ENCODE data around the gene CALCOCO2. TPM values are rescaled to one million over a fixed set of nuclear protein-coding genes. Genes with fewer than 3 reads are reported as not detected.
A peak's percentile ranks its signal among the peaks of the same experiment; 100 is the strongest.

The CALCOCO2 gene
- total and polyA plus RNA-seq, 2 experiments from 2014 or later, result 14.4 to 16.3 TPM

DNA sequence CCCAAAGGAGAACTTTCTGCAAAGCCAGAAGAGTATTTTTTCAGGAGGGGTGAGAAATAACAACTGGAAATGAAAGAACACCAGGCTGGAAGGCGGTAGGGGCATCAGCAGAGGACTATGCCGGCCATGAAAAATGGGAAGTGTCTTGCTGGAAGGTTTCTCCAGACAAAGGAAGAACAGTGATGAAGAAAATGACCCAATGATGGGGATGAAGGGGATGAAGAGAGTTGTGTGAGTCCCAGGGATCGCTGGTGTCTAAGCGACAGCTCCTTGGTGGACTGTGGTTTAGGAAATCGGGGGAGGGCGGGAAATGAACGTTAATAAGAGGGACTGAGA lies 14.4 kb upstream of the CALCOCO2 start:
- peak overlapping the region; percentile 34; the same call in 1 of the 2 replicates for H3K27ac Mint-ChIP-seq
- peaks cover 33% of the 10 kb centered on the region for H3K4me1 Mint-ChIP-seq

More for the DNA sequence above, 14.4 kb upstream of the CALCOCO2 start:
- Histone ChIP-seq H3K36me3 (ENCODE audit: insufficient read depth) (no peaks in the 10 kb centered on the region), H3K4me2 (peak overlapping the region; percentile 88), H3K4me1 (ENCODE audit: insufficient read depth) (peaks cover 32% of the 10 kb centered on the region), H3F3A (replicated peaks; ENCODE audit: low read depth) (peaks cover 25% of the 10 kb centered on the region), H3K79me2 (replicated peaks; ENCODE audit: insufficient read depth) (no peaks in the 10 kb centered on the region), H2AFZ (peak overlapping the region; percentile 80), H3K27me3 (ENCODE audit: insufficient read depth) (peaks cover 11% of the 10 kb centered on the region; the same call in 1 of the 2 replicates), H4K20me1 (replicated peaks; ENCODE audit: insufficient read depth) (no peaks in the 10 kb centered on the region), H3K27ac (ENCODE audit: low read depth) (peak overlapping the region; percentile 40; the same call in 1 of the 2 replicates), H3K9me2 (ENCODE audit: insufficient read depth) (no peaks in the 10 kb centered on the region), H3K4me3 (peak overlapping the region; percentile 86)
- DNase-seq (ENCODE audit: low spot score) (no peak), ATAC-seq (no peak)
- H3K4me3 Mint-ChIP-seq, result peak overlapping the region; percentile 88
- H3K27me3 Mint-ChIP-seq (ENCODE audit: insufficient read depth, low read depth, poor library complexity), result peaks cover 22% of the 10 kb centered on the region
- H3K9me3 Mint-ChIP-seq, result no peaks in the 10 kb centered on the region
- H3K36me3 Mint-ChIP-seq (ENCODE audit: low read depth), result no peaks in the 10 kb centered on the region; the same call in 2 of the 3 replicates
- no peak for TF ChIP-seq POLR2AphosphoS5 (IDR thresholded peaks at IDR 0.05; ENCODE audit: low read depth)
- no peak for TF ChIP-seq ZNF331 (CRISPR knock-in tag; IDR thresholded peaks at IDR 0.05; ENCODE audit: low read depth)
- no peak for TF ChIP-seq STAT1 (IDR thresholded peaks at IDR 0.05; ENCODE audit: unreplicated experiment)
- TF ChIP-seq NANOG (IDR thresholded peaks at IDR 0.05; ENCODE audit: borderline replicate concordance), result no peak
- TF ChIP-seq JUNB (IDR thresholded peaks at IDR 0.05; ENCODE audit: unreplicated experiment), result no peak
- TF ChIP-seq, protein P1, sequence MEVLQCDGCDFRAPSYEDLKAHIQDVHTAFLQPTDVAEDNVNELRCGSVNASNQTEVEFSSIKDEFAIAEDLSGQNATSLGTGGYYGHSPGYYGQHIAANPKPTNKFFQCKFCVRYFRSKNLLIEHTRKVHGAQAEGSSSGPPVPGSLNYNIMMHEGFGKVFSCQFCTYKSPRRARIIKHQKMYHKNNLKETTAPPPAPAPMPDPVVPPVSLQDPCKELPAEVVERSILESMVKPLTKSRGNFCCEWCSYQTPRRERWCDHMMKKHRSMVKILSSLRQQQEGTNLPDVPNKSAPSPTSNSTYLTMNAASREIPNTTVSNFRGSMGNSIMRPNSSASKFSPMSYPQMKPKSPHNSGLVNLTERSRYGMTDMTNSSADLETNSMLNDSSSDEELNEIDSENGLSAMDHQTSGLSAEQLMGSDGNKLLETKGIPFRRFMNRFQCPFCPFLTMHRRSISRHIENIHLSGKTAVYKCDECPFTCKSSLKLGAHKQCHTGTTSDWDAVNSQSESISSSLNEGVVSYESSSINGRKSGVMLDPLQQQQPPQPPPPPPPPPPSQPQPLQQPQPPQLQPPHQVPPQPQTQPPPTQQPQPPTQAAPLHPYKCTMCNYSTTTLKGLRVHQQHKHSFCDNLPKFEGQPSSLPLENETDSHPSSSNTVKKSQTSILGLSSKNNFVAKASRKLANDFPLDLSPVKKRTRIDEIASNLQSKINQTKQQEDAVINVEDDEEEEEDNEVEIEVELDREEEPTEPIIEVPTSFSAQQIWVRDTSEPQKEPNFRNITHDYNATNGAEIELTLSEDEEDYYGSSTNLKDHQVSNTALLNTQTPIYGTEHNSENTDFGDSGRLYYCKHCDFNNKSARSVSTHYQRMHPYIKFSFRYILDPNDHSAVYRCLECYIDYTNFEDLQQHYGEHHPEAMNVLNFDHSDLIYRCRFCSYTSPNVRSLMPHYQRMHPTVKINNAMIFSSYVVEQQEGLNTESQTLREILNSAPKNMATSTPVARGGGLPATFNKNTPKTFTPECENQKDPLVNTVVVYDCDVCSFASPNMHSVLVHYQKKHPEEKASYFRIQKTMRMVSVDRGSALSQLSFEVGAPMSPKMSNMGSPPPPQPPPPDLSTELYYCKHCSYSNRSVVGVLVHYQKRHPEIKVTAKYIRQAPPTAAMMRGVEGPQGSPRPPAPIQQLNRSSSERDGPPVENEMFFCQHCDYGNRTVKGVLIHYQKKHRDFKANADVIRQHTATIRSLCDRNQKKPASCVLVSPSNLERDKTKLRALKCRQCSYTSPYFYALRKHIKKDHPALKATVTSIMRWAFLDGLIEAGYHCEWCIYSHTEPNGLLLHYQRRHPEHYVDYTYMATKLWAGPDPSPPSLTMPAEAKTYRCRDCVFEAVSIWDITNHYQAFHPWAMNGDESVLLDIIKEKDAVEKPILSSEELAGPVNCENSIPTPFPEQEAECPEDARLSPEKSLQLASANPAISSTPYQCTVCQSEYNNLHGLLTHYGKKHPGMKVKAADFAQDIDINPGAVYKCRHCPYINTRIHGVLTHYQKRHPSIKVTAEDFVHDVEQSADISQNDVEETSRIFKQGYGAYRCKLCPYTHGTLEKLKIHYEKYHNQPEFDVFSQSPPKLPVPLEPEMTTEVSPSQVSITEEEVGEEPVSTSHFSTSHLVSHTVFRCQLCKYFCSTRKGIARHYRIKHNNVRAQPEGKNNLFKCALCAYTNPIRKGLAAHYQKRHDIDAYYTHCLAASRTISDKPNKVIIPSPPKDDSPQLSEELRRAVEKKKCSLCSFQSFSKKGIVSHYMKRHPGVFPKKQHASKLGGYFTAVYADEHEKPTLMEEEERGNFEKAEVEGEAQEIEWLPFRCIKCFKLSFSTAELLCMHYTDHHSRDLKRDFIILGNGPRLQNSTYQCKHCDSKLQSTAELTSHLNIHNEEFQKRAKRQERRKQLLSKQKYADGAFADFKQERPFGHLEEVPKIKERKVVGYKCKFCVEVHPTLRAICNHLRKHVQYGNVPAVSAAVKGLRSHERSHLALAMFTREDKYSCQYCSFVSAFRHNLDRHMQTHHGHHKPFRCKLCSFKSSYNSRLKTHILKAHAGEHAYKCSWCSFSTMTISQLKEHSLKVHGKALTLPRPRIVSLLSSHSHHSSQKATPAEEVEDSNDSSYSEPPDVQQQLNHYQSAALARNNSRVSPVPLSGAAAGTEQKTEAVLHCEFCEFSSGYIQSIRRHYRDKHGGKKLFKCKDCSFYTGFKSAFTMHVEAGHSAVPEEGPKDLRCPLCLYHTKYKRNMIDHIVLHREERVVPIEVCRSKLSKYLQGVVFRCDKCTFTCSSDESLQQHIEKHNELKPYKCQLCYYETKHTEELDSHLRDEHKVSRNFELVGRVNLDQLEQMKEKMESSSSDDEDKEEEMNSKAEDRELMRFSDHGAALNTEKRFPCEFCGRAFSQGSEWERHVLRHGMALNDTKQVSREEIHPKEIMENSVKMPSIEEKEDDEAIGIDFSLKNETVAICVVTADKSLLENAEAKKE (CRISPR knock-in tag; IDR thresholded peaks at IDR 0.05), result no peak
- TF ChIP-seq EZH2phosphoT487 (IDR thresholded peaks at IDR 0.05; ENCODE audit: unreplicated experiment), result no peak
- TF ChIP-seq, protein P2, sequence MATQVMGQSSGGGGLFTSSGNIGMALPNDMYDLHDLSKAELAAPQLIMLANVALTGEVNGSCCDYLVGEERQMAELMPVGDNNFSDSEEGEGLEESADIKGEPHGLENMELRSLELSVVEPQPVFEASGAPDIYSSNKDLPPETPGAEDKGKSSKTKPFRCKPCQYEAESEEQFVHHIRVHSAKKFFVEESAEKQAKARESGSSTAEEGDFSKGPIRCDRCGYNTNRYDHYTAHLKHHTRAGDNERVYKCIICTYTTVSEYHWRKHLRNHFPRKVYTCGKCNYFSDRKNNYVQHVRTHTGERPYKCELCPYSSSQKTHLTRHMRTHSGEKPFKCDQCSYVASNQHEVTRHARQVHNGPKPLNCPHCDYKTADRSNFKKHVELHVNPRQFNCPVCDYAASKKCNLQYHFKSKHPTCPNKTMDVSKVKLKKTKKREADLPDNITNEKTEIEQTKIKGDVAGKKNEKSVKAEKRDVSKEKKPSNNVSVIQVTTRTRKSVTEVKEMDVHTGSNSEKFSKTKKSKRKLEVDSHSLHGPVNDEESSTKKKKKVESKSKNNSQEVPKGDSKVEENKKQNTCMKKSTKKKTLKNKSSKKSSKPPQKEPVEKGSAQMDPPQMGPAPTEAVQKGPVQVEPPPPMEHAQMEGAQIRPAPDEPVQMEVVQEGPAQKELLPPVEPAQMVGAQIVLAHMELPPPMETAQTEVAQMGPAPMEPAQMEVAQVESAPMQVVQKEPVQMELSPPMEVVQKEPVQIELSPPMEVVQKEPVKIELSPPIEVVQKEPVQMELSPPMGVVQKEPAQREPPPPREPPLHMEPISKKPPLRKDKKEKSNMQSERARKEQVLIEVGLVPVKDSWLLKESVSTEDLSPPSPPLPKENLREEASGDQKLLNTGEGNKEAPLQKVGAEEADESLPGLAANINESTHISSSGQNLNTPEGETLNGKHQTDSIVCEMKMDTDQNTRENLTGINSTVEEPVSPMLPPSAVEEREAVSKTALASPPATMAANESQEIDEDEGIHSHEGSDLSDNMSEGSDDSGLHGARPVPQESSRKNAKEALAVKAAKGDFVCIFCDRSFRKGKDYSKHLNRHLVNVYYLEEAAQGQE (IDR thresholded peaks at IDR 0.05; ENCODE audit: unreplicated experiment), result no peak
- TF ChIP-seq, protein P3, sequence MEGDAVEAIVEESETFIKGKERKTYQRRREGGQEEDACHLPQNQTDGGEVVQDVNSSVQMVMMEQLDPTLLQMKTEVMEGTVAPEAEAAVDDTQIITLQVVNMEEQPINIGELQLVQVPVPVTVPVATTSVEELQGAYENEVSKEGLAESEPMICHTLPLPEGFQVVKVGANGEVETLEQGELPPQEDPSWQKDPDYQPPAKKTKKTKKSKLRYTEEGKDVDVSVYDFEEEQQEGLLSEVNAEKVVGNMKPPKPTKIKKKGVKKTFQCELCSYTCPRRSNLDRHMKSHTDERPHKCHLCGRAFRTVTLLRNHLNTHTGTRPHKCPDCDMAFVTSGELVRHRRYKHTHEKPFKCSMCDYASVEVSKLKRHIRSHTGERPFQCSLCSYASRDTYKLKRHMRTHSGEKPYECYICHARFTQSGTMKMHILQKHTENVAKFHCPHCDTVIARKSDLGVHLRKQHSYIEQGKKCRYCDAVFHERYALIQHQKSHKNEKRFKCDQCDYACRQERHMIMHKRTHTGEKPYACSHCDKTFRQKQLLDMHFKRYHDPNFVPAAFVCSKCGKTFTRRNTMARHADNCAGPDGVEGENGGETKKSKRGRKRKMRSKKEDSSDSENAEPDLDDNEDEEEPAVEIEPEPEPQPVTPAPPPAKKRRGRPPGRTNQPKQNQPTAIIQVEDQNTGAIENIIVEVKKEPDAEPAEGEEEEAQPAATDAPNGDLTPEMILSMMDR (conservative IDR thresholded peaks at IDR 0.05; ENCODE audit: low read depth in 2 of 2), result no peak
- TF ChIP-seq CREB1 (CRISPR knock-in tag; IDR thresholded peaks at IDR 0.05; ENCODE audit: low read depth), result no peak
- no peak for TF ChIP-seq ZNF114 (CRISPR knock-in tag; IDR thresholded peaks at IDR 0.05)
